Measurements from ENCODE around the gene SLC22A8.

DNA sequence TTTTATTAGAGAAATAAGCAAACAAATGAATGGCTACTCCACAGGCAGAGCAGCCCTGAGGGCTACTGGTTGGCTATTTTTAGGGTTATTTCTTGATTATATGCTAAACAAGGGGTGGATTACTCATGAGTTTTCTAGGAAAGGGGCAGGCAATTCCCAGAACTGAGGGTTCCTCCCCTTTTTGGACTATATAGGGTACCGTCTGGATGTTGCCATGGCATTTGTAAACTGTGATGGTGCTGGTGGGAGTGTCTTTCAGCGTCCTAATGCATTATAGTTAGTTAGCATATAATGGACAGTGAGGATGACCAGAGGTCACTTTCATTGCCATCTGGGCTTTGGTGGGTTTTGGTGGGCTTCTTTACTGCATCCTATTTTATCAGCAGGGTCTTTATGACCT is 50.1 kb downstream of the SLC22A8 start:
- TF ChIP-seq, protein P1, sequence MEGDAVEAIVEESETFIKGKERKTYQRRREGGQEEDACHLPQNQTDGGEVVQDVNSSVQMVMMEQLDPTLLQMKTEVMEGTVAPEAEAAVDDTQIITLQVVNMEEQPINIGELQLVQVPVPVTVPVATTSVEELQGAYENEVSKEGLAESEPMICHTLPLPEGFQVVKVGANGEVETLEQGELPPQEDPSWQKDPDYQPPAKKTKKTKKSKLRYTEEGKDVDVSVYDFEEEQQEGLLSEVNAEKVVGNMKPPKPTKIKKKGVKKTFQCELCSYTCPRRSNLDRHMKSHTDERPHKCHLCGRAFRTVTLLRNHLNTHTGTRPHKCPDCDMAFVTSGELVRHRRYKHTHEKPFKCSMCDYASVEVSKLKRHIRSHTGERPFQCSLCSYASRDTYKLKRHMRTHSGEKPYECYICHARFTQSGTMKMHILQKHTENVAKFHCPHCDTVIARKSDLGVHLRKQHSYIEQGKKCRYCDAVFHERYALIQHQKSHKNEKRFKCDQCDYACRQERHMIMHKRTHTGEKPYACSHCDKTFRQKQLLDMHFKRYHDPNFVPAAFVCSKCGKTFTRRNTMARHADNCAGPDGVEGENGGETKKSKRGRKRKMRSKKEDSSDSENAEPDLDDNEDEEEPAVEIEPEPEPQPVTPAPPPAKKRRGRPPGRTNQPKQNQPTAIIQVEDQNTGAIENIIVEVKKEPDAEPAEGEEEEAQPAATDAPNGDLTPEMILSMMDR (IDR thresholded peaks at IDR 0.05; ENCODE audit: insufficient read depth, low read depth, low read length): no peak
- TF ChIP-seq EZH2 (IDR thresholded peaks at IDR 0.05; ENCODE audit: insufficient read depth, low read length): no peak

Measured in astrocyte (in vitro differentiated cells and primary cell).